Measurements from ENCODE around the gene MRAP.

DNA sequence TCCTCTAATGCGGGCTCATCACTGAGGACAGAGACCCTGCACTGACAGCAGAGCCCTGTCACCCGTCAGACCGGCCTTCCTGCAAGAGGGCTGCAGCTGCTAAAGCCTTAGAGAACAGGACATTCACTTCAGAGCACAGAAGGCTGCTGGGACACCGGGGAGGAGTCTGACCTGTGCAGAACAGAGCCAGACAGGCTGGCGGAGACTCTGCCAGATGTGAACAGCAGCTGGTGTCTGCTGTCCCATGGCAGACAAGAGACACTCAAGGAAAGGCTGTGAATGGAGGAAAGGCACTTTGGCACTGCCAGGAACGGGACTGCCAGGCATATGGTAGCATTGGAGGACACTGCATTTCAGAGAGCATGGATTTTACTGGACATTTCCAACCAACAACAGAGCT is 21.4 kb downstream of the MRAP start:
- TF ChIP-seq CTCF (IDR thresholded peaks at IDR 0.05), result no peak
- TF ChIP-seq POLR2A (IDR thresholded peaks at IDR 0.05), result no peak
